Natural killer cell (primary cell): ENCODE results near the gene PCCA. TPM values are rescaled to one million over a fixed set of nuclear protein-coding genes. Genes with fewer than 3 reads are reported as not detected.

Experiments
- ATAC-seq, 3 donors: fragments of 150-1000 bp in 2 of 3; fragments of 200-7000 bp in 1 of 3; cut with Tn5 transposase; 1 replicate in 1 of 3; 2 replicates in 2 of 3; pipeline ENCODE4 v1.10.0; 2021; ENCODE audit warnings: mild to moderate bottlenecking in 2 of 3, moderate library complexity in 2 of 3
- DNase-seq, 2 donors: peaks; one replicate each; pipeline versions ENCODE4 v3.0.0 to v3.0.0-alpha.2; 2013 to 2021; ENCODE audit warnings: mixed read lengths in 1 of 2
- H3K27ac ChIP-seq: one replicate; pipeline ENCODE4 v1.5.1; 2013; ENCODE audit warnings: mild to moderate bottlenecking, low read length
- H3K27me3 ChIP-seq: one replicate; pipeline ENCODE4 v1.6.1; 2013; ENCODE audit warnings: low read length; ENCODE audit not compliant: control insufficient read depth, insufficient read depth
- H3K36me3 ChIP-seq: one replicate; pipeline ENCODE4 v1.6.1; 2013; ENCODE audit warnings: low read length; ENCODE audit not compliant: control insufficient read depth, insufficient read depth
- H3K4me1 ChIP-seq: one replicate; pipeline ENCODE4 v1.6.1; 2013; ENCODE audit warnings: low read length; ENCODE audit not compliant: control insufficient read depth, insufficient read depth
- H3K4me3 ChIP-seq: one replicate; pipeline ENCODE4 v1.5.1; 2013; ENCODE audit warnings: low read length
- H3K9me3 ChIP-seq: one replicate; pipeline ENCODE4 v1.6.1; 2013; ENCODE audit warnings: low read length; ENCODE audit not compliant: control insufficient read depth, insufficient read depth
- H3K27ac Mint-ChIP-seq, 2 donors: one replicate each; pipeline ENCODE4 v1.8.0; 2022; ENCODE audit warnings: mild to moderate bottlenecking in 2 of 2, mixed read lengths in 2 of 2, moderate library complexity in 1 of 2
- H3K27me3 Mint-ChIP-seq, 2 donors: one replicate each; pipeline ENCODE4 v1.8.0; 2022; ENCODE audit warnings: low read depth in 2 of 2, mixed read lengths in 2 of 2
- H3K36me3 Mint-ChIP-seq: one replicate; pipeline ENCODE4 v1.8.0; 2022; ENCODE audit warnings: mixed read lengths
- H3K4me1 Mint-ChIP-seq, 2 donors: one replicate each; pipeline ENCODE4 v1.8.0; 2022; ENCODE audit warnings: mixed read lengths in 2 of 2
- H3K4me3 Mint-ChIP-seq: one replicate; pipeline ENCODE4 v1.8.0; 2022; ENCODE audit warnings: mild to moderate bottlenecking, moderate library complexity, mixed read lengths
- H3K9me3 Mint-ChIP-seq, 2 donors: one replicate each; pipeline ENCODE4 v1.8.0; 2022; ENCODE audit warnings: mixed read lengths in 2 of 2
- WGBS: methylation state at CpG from one replicate; pipeline ENCODE4 v1.1.7; 2013; ENCODE audit warnings: missing lambda C conversion rate; ENCODE audit not compliant: insufficient coverage; 5-methylcytosine and 5-hydroxymethylcytosine counted together
- intact Hi-C: fragments of 100-400 bp; cut with micrococcal nuclease; formaldehyde crosslinking; loops from one replicate; pipeline ENCODE4 v1.14.2; 2022
- total RNA-seq, 4 donors: library from RNA; stranded (reverse); fragments of 120-200 nt in 1 of 4; gene quantifications; one replicate each; pipeline versions ENCODE4 v1.2.3 to v1.2.4, GENCODE V29; 2013 to 2022
- TF ChIP-seq, protein P1 (sequence below): fragments of 200-600 bp; IDR thresholded peaks from one replicate; pipeline ENCODE4 v1.8.0; 2022; ENCODE audit warnings: antibody characterized with exemption

Gene PCCA
- total RNA-seq, 3 donors from 2014 or later (not counting 1 experiment from before 2014, with no cell fraction given), result 25.5 to 28.5 (median 28.2) TPM

DNA sequence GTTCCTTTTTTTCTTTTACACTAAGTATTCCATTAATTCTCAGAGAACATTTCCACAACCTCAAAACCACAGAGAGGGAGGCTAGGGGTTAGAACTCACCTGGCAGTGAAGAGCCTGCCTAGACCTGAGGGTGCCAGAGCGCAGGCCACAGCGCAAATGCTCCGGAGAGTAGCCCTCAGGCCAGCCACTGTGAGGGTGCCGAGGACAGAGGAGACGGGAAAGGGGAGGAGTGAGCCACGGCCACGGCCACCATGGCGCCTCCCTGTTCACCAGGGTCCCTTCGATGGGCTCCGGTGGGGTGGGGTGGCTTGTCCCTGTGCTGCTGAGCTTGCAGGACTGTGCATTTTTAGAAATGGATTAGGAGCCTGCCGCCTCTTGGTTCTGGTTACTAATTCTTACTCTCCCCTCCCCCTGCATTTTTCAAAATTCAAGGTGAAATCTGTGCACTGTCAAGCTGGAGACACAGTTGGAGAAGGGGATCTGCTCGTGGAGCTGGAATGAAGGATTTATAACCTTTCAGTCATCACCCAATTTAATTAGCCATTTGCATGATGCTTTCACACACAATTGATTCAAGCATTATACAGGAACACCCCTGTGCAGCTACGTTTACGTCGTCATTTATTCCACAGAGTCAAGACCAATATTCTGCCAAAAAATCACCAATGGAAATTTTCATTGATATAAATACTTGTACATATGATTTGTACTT is 440.9 kb downstream of the PCCA start:
- DNase-seq, result no peak

DNA sequence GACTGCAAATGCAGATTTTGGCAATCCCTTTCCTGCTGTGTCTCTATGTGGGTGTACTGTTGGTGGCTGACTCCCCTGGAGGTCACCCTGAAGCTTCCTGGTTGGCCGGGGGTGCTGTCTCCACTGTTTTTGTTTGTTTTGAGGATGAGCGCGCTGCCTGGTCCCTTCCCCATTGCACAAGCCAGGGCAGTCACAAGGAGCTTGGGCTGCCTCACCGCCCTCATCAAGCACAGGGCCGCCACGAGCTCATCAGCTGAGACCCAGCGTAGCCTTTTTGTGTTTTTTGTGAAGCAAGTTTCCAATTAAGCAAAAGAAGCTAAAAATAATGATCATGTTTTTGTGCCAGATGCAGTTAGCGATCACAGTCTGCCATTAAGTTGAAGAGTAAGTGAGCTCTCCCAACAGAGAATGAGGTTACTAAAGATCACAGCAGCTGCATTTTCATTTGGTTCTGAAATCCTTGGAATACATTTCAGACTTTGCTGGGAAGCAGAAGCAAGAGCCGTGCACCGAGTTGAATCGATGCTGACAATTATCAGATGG is 441.8 kb downstream of the PCCA start:
- DNase-seq, result no peak
- H3K36me3 Mint-ChIP-seq, result peaks cover 7% of the 10 kb centered on the region
- Histone ChIP-seq H3K4me3 (no peak overlapping the region), H3K4me1 (no peaks in the 10 kb centered on the region), H3K27me3 (no peaks in the 10 kb centered on the region), H3K36me3 (peaks cover 9% of the 10 kb centered on the region), H3K9me3 (no peaks in the 10 kb centered on the region), H3K27ac (no peak overlapping the region)
- H3K27ac Mint-ChIP-seq, result no peak overlapping the region
- H3K9me3 Mint-ChIP-seq, result no peaks in the 10 kb centered on the region
- TF ChIP-seq, protein P1, sequence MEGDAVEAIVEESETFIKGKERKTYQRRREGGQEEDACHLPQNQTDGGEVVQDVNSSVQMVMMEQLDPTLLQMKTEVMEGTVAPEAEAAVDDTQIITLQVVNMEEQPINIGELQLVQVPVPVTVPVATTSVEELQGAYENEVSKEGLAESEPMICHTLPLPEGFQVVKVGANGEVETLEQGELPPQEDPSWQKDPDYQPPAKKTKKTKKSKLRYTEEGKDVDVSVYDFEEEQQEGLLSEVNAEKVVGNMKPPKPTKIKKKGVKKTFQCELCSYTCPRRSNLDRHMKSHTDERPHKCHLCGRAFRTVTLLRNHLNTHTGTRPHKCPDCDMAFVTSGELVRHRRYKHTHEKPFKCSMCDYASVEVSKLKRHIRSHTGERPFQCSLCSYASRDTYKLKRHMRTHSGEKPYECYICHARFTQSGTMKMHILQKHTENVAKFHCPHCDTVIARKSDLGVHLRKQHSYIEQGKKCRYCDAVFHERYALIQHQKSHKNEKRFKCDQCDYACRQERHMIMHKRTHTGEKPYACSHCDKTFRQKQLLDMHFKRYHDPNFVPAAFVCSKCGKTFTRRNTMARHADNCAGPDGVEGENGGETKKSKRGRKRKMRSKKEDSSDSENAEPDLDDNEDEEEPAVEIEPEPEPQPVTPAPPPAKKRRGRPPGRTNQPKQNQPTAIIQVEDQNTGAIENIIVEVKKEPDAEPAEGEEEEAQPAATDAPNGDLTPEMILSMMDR, result no peak
- H3K4me1 Mint-ChIP-seq, result no peaks in the 10 kb centered on the region
- ATAC-seq, result no peak
- intact Hi-C loops, result no loop called here
- H3K27me3 Mint-ChIP-seq, result no peaks in the 10 kb centered on the region
- WGBS, result 96% methylated on average over 11 of the region's 11 CpGs
- H3K4me3 Mint-ChIP-seq, result no peak overlapping the region

More for the DNA sequence above, 440.9 kb downstream of the PCCA start:
- TF ChIP-seq, protein P1, result no peak
- peaks cover 9% of the 10 kb centered on the region for H3K36me3 ChIP-seq
- no peak overlapping the region for H3K27ac ChIP-seq
- Mint-ChIP-seq H3K36me3 (peaks cover 7% of the 10 kb centered on the region), H3K4me3 (no peak overlapping the region), H3K9me3 (no peaks in the 10 kb centered on the region), H3K27ac (no peak overlapping the region), H3K27me3 (no peaks in the 10 kb centered on the region), H3K4me1 (peaks cover 0 to 2% of the 10 kb centered on the region in 2 donors)
- intact Hi-C loops, result no loop called here
- H3K9me3 ChIP-seq, result no peaks in the 10 kb centered on the region
- no peaks in the 10 kb centered on the region for H3K4me1 ChIP-seq
- no peak for ATAC-seq
- H3K4me3 ChIP-seq, result no peak overlapping the region
- H3K27me3 ChIP-seq, result no peaks in the 10 kb centered on the region
- WGBS, result 94% methylated on average over 13 of the region's 15 CpGs

DNA sequence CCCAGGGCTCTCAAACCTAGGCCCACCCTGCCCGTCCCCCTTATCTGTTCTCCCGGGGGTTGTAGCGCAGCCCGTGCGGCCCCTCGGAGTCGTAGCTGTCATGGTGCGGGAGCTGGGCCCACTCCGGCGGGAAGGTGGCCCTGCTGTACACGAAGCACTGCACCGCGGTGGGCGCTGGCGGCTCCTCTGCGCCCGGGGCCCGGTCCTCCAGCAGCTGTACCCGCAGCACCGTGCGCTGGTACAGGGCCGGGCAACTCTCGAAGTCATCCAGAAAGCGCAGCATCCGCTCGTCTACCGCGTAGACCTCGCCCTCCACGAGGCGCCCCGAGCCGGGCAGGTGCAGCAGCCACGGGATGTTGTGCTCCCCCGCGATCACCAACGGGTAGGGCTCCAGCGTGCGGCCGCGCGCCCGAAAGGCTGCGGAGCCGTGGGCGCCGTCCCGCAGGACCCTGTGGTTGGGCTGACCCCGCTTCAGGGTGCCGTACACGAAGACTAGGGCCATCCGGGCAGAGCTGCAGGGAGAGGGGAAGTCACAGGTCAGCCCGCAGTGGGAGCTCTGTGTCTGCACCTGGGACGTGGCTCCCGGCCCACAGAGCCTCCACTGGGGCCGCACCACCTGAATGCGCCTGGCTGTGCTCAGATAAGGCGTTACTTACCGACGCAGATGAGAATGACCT is 443.3 kb downstream of the PCCA start:
- peaks cover 7% of the 10 kb centered on the region for H3K36me3 Mint-ChIP-seq
- Histone ChIP-seq H3K27ac (no peak overlapping the region), H3K4me3 (no peak overlapping the region), H3K9me3 (no peaks in the 10 kb centered on the region), H3K4me1 (no peaks in the 10 kb centered on the region), H3K27me3 (no peaks in the 10 kb centered on the region), H3K36me3 (peaks cover 13% of the 10 kb centered on the region)
- no peaks in the 10 kb centered on the region for H3K27me3 Mint-ChIP-seq
- DNase-seq, result no peak
- H3K4me1 Mint-ChIP-seq, result peaks cover 0 to 1% of the 10 kb centered on the region in 2 donors
- TF ChIP-seq, protein P1, result no peak
- WGBS, result 95% methylated on average over 60 of the region's 60 CpGs
- no peak for ATAC-seq
- H3K9me3 Mint-ChIP-seq, result no peaks in the 10 kb centered on the region
- H3K27ac Mint-ChIP-seq, result no peak overlapping the region
- no peak overlapping the region for H3K4me3 Mint-ChIP-seq
- intact Hi-C loops, result no loop called here
